NCI-H510A treated with DMSO at 0.1 percent for 48 hours (cell line): ENCODE results near the gene CFAP53.
"Not testable (repeated sequence)": the region's sequence is repeated elsewhere in the genome, so short reads cannot be mapped to it uniquely, and the experiment has no call there.

ENCODE experiments used
- DNase-seq: peaks from one replicate; lab custom pipeline; 2025; lab: John Stamatoyannopoulos, UW

CFAP53 gene

GRCh38 chr18:50272568-50272967 is 6.3 kb upstream of the CFAP53 start:
- no peak for DNase-seq

- DNase-seq: no peak
Observed at GRCh38 chr18:50268022-50268747, 1.9 kb upstream of the CFAP53 start.

- DNase-seq: no peak
Observed at GRCh38 chr18:50262977-50263376, 3.3 kb downstream of the CFAP53 start.

- DNase-seq: no peak
Observed at GRCh38 chr18:50250935-50251334, 15.4 kb downstream of the CFAP53 start.

- DNase-seq: no peak
Observed at GRCh38 chr18:50249576-50249975, 16.7 kb downstream of the CFAP53 start.

- DNase-seq: no peak
Observed at GRCh38 chr18:50247561-50247960, 18.7 kb downstream of the CFAP53 start.

- DNase-seq: not testable (repeated sequence)
Observed at GRCh38 chr18:50241768-50242167, 24.5 kb downstream of the CFAP53 start.

GRCh38 chr18:50240080-50240563 is 26.2 kb downstream of the CFAP53 start:
- no peak for DNase-seq

GRCh38 chr18:50232419-50232818 is 33.9 kb downstream of the CFAP53 start:
- no peak for DNase-seq

- DNase-seq: no peak
Observed at GRCh38 chr18:50231621-50232020, 34.7 kb downstream of the CFAP53 start.

GRCh38 chr18:50220249-50220648 is 46.0 kb downstream of the CFAP53 start:
- not testable (repeated sequence) for DNase-seq

- DNase-seq: no peak
Observed at GRCh38 chr18:50218432-50219197, 47.7 kb downstream of the CFAP53 start.

- no peak for DNase-seq
Observed at GRCh38 chr18:50209311-50209710, 57.0 kb downstream of the CFAP53 start.

- DNase-seq: no peak
Observed at GRCh38 chr18:50207722-50208121, 58.6 kb downstream of the CFAP53 start.

GRCh38 chr18:50203801-50204604 is 62.3 kb downstream of the CFAP53 start:
- DNase-seq: peak; percentile 63

GRCh38 chr18:50201476-50202018 is 64.7 kb downstream of the CFAP53 start:
- no peak for DNase-seq

- DNase-seq: no peak
Observed at GRCh38 chr18:50199921-50200320, 66.4 kb downstream of the CFAP53 start.

GRCh38 chr18:50199346-50199855 is 66.9 kb downstream of the CFAP53 start:
- no peak for DNase-seq

- no peak for DNase-seq
Observed at GRCh38 chr18:50196261-50196660, 70.0 kb downstream of the CFAP53 start.

GRCh38 chr18:50195689-50196088 is 70.6 kb downstream of the CFAP53 start:
- DNase-seq: no peak

GRCh38 chr18:50194631-50195532 is 71.4 kb downstream of the CFAP53 start, which contains the start of gene MYO5B:
Gene MYO5B, minus strand, starts transcription at chr18:50195147. Its CDS starts 354 bp downstream, at chr18:50194793.
- peak; percentile 57 for DNase-seq
